IMR-90 (cell line): Measurements from ENCODE around the gene MLLT10. TPM values are rescaled to one million over a fixed set of nuclear protein-coding genes. Genes with fewer than 3 reads are reported as not detected.
"Not testable (repeated sequence)": the region's sequence is repeated elsewhere in the genome, so short reads cannot be mapped to it uniquely, and the experiment has no call there.

Source experiments
- ATAC-seq: fragments of 200-7000 bp; cut with Tn5 transposase; 2 replicates; pipeline ENCODE4 v1.9.1; 2020; ENCODE audit warnings: low read depth, mild to moderate bottlenecking, moderate library complexity
- BruUV-seq: library from RNA; stranded (reverse); fragments of 400-500 nt; replicated peaks from 2 replicates; lab custom pipeline; 2021; lab: Mats Ljungman, UMichigan
- CTCF ChIA-PET: fragments of 300-600 bp; formaldehyde crosslinking; extraction: SDS; loops from one replicate; lab custom pipeline; 2021; ENCODE audit warnings: antibody characterized with exemption; lab: Yijun Ruan, JAX
- POLR2A ChIA-PET: fragments of 300-600 bp; sonication (Branson Sonifier 250); formaldehyde crosslinking; loops from one replicate; lab custom pipeline; 2022; ENCODE audit warnings: antibody characterized with exemption; ENCODE audit not compliant: unreplicated experiment; lab: Charles Lee
- DNase-seq: peaks from one replicate; pipeline ENCODE4 v3.0.0; 2013
- H2AFZ ChIP-seq: replicated peaks from 2 replicates; pipeline ENCODE3; 2013; ENCODE audit warnings: low read length, mild to moderate bottlenecking; ENCODE audit not compliant: poor library complexity
- H2AK5ac ChIP-seq: 2 replicates; pipeline ENCODE4 v1.6.1; 2013; ENCODE audit warnings: low read depth, low read length, inconsistent platforms
- H2AK9ac ChIP-seq: replicated peaks from 2 replicates; pipeline ENCODE3; 2013; ENCODE audit warnings: mild to moderate bottlenecking, low read depth, low read length, moderate library complexity; ENCODE audit not compliant: poor library complexity
- H2BK120ac ChIP-seq: 2 replicates; pipeline ENCODE4 v1.6.1; 2013; ENCODE audit warnings: low read depth, low read length, inconsistent platforms
- H2BK15ac ChIP-seq: 3 replicates; pipeline ENCODE4 v1.6.1; 2013; ENCODE audit warnings: low read depth, low read length, inconsistent platforms
- H2BK20ac ChIP-seq: 2 replicates; pipeline ENCODE4 v1.6.1; 2013; ENCODE audit warnings: low read depth, mild to moderate bottlenecking, inconsistent platforms, low read length, moderate library complexity
- H2BK5ac ChIP-seq: 2 replicates; pipeline ENCODE4 v1.6.1; 2013; ENCODE audit warnings: mild to moderate bottlenecking, low read depth, low read length, inconsistent platforms; ENCODE audit not compliant: poor library complexity, severe bottlenecking
- H3K14ac ChIP-seq: replicated peaks from 2 replicates; pipeline ENCODE4 v1.6.1; 2013; ENCODE audit warnings: low read depth, low read length, inconsistent platforms
- H3K18ac ChIP-seq: 2 replicates; pipeline ENCODE4 v1.6.1; 2013; ENCODE audit warnings: low read depth, low read length, control low read depth
- H3K23ac ChIP-seq: 2 replicates; pipeline ENCODE4 v1.6.1; 2013; ENCODE audit warnings: low read depth, low read length, inconsistent platforms
- H3K27ac ChIP-seq: 2 replicates; pipeline ENCODE4 v1.5.1; 2013; ENCODE audit warnings: mild to moderate bottlenecking, control low read depth, low read length; ENCODE audit not compliant: insufficient read depth
- H3K27me3 ChIP-seq: 2 replicates; pipeline ENCODE4 v1.6.1; 2013; ENCODE audit warnings: low read length; ENCODE audit not compliant: control insufficient read depth, insufficient read depth
- H3K36me3 ChIP-seq: 2 replicates; pipeline ENCODE4 v1.6.1; 2013; ENCODE audit warnings: low read length, mixed read lengths; ENCODE audit not compliant: control insufficient read depth, insufficient read depth
- H3K4ac ChIP-seq: 2 replicates; pipeline ENCODE4 v1.6.1; 2013; ENCODE audit warnings: low read depth, low read length, inconsistent platforms
- H3K4me1 ChIP-seq: 2 replicates; pipeline ENCODE4 v1.6.1; 2013; ENCODE audit warnings: low read length, mixed read lengths; ENCODE audit not compliant: control insufficient read depth, insufficient read depth
- H3K4me2 ChIP-seq: 2 replicates; pipeline ENCODE4 v1.6.1; 2013; ENCODE audit warnings: low read depth, mild to moderate bottlenecking, control low read depth, low read length, moderate library complexity
- H3K4me3 ChIP-seq: 2 replicates; pipeline ENCODE4 v1.5.1; 2013; ENCODE audit warnings: low read depth, mild to moderate bottlenecking, control low read depth, low read length, moderate library complexity; ENCODE audit not compliant: insufficient read depth
- H3K56ac ChIP-seq: 2 replicates; pipeline ENCODE4 v1.6.1; 2013; ENCODE audit warnings: low read length, inconsistent platforms; ENCODE audit not compliant: insufficient read depth; ENCODE audit errors: extremely low read depth
- H3K79me1 ChIP-seq, 2 experiments: 2 replicates each; pipeline ENCODE4 v1.6.1; 2013; ENCODE audit warnings: low read length in 2 of 2, inconsistent platforms in 1 of 2, low read depth in 1 of 2
- H3K9ac ChIP-seq: 2 replicates; pipeline ENCODE4 v1.6.1; 2013; ENCODE audit warnings: low read depth, low read length, control low read depth
- H3K9me1 ChIP-seq: 2 replicates; pipeline ENCODE4 v1.6.1; 2013; ENCODE audit warnings: low read length, inconsistent platforms; ENCODE audit not compliant: insufficient read depth
- H3K9me3 ChIP-seq: 2 replicates; pipeline ENCODE4 v1.6.1; 2013; ENCODE audit warnings: low read length; ENCODE audit not compliant: control insufficient read depth, insufficient read depth
- H4K20me1 ChIP-seq: 2 replicates; pipeline ENCODE4 v1.6.1; 2013; ENCODE audit warnings: low read length, inconsistent platforms; ENCODE audit not compliant: insufficient read depth
- H4K5ac ChIP-seq: 2 replicates; pipeline ENCODE4 v1.6.1; 2013; ENCODE audit warnings: mild to moderate bottlenecking, low read depth, low read length, control low read depth
- H4K8ac ChIP-seq, 2 experiments: 2 replicates each; pipeline ENCODE4 v1.6.1; 2013; ENCODE audit warnings: low read depth in 2 of 2, low read length in 2 of 2, control low read depth in 1 of 2, inconsistent platforms in 1 of 2
- H4K91ac ChIP-seq: 2 replicates; pipeline ENCODE4 v1.6.1; 2013; ENCODE audit warnings: low read depth, low read length, inconsistent platforms; ENCODE audit not compliant: insufficient read depth
- WGBS, 2 experiments: methylation state at CpG; one replicate each; pipeline versions ENCODE4 v1.1.5 to v1.1.7; 2013; ENCODE audit warnings: missing lambda C conversion rate in 2 of 2; ENCODE audit not compliant: insufficient read length in 1 of 2; ENCODE audit errors: extremely low coverage in 2 of 2; 5-methylcytosine and 5-hydroxymethylcytosine counted together
- dilution Hi-C: fragments of 300-500 bp; cut with HindIII; formaldehyde crosslinking; loops from one replicate; pipeline ENCODE4 v1.14.3; 2018; ENCODE audit warnings: low sequenced_read_pairs; ENCODE audit not compliant: unreplicated experiment
- in situ Hi-C: fragments of 300-500 bp; cut with MboI; formaldehyde crosslinking; loops from 3 replicates; pipeline ENCODE4 v1.14.3; 2019; ENCODE audit warnings: low sequenced_read_pairs, inconsistent platforms, mixed read lengths
- intact Hi-C: fragments of 100-400 bp; cut with micrococcal nuclease; formaldehyde crosslinking; loops from 2 replicates; pipeline ENCODE4 v1.10.0; 2022
- polyA plus RNA-seq, 3 experiments: library from polyadenylated mRNA; depleted of rRNA; stranded (reverse); fragments of >200 nt; gene quantifications; 2 replicates each; pipeline ENCODE4 v1.2.3, GENCODE V29; 2012; ENCODE audit warnings: low replicate concordance in 1 of 3
- total RNA-seq: library from RNA; depleted of rRNA; stranded (reverse); fragments of >200 nt; gene quantifications from 2 replicates; pipeline ENCODE4 v1.2.3, GENCODE V29; 2012

Gene MLLT10
- total and polyA plus RNA-seq, 2 of the 4 experiments (the other 2 are of a cell fraction): 22.5 to 29.0 TPM

- H4K5ac ChIP-seq, H3K27ac ChIP-seq, H2AK5ac ChIP-seq, ATAC-seq, H3K23ac ChIP-seq, H3K9me3 ChIP-seq, H4K91ac ChIP-seq, dilution Hi-C loops, H2AK9ac ChIP-seq, H2BK5ac ChIP-seq, H2BK120ac ChIP-seq, H3K18ac ChIP-seq, BruUV-seq, H3K56ac ChIP-seq, H2AFZ ChIP-seq, POLR2A ChIA-PET, H2BK15ac ChIP-seq, H4K20me1 ChIP-seq, H3K9ac ChIP-seq, H4K8ac ChIP-seq, H3K4me3 ChIP-seq, H2BK20ac ChIP-seq, H3K9me1 ChIP-seq, H3K4ac ChIP-seq, H3K27me3 ChIP-seq, H3K14ac ChIP-seq, DNase-seq, H3K4me1 ChIP-seq, CTCF ChIA-PET: not testable (repeated sequence)
- Histone ChIP-seq H3K79me1 (peaks cover 8 to 21% of the 10 kb centered on the region in 2 experiments; a peak in 3 of 4 replicates), H3K36me3 (peaks cover 14% of the 10 kb centered on the region), H3K4me2 (peak overlapping the region; percentile 81; the same call in 1 of the 2 replicates)
- in situ Hi-C loops: loop anchor here (5.0 kb wide), 1 partner anchor 39 kb away; no protein-coding TSS in a partner anchor
- intact Hi-C loops: loop anchor here (2.0 kb wide), 1 partner anchor 257 kb away; no protein-coding TSS in a partner anchor
- 96% methylated on average over 4 of the region's 9 CpGs; no CpG with 5 or more reads in 1 of the 2 experiments for WGBS, 2 experiments
Observed at GRCh38 chr10:21535976-21536375, 1.9 kb downstream of the MLLT10 start.
